ENCODE measurements around the gene NUP214.

- no peak for TF ChIP-seq CTCF (IDR thresholded peaks at IDR 0.05)
- TF ChIP-seq EP300 (IDR thresholded peaks at IDR 0.05), result no peak
- TF ChIP-seq POLR2A (IDR thresholded peaks at IDR 0.05), result no peak
Observed at GRCh38 chr9:131097948-131098278, 27.5 kb upstream of the NUP214 start.
